ENCODE data around the gene SLC46A3.
A peak's percentile ranks its signal among the peaks of the same experiment; 100 is the strongest.

Gene SLC46A3

GRCh38 chr13:28718543-28719226 lies at the start of gene SLC46A3:
SLC46A3 (minus strand) TSS chr13:28718970; CDS start chr13:28717998, 972 bp downstream.
- H3K4me3 ChIP-seq (ENCODE audit: low read length): peak within 1 kb of the TSS; percentile 88
- TF ChIP-seq ZNF274 (IDR thresholded peaks at IDR 0.05; ENCODE audit: low read depth, low read length): no peak

- TF ChIP-seq ZNF274 (IDR thresholded peaks at IDR 0.05; ENCODE audit: low read depth, low read length): no peak
- no peak overlapping the region for H3K4me3 ChIP-seq (ENCODE audit: low read length)
Measured at GRCh38 chr13:28763887-28764286, 45.1 kb upstream of the SLC46A3 start.

- H3K4me3 ChIP-seq (ENCODE audit: low read length): no peak overlapping the region
Measured at GRCh38 chr13:28761586-28761985, 42.8 kb upstream of the SLC46A3 start.

GRCh38 chr13:28755546-28755870 lies 36.7 kb upstream of the SLC46A3 start:
- H3K4me3 ChIP-seq (ENCODE audit: low read length): no peak overlapping the region
- no peak for TF ChIP-seq ZNF274 (IDR thresholded peaks at IDR 0.05; ENCODE audit: low read depth, low read length)

More at GRCh38 chr13:28761586-28761985, 42.8 kb upstream of the SLC46A3 start:
- TF ChIP-seq ZNF274 (IDR thresholded peaks at IDR 0.05; ENCODE audit: low read depth, low read length): no peak

GRCh38 chr13:28754698-28755545 lies 36.2 kb upstream of the SLC46A3 start:
- no peak for TF ChIP-seq ZNF274 (IDR thresholded peaks at IDR 0.05; ENCODE audit: low read depth, low read length)
- no peak overlapping the region for H3K4me3 ChIP-seq (ENCODE audit: low read length)

- no peak for TF ChIP-seq ZNF274 (IDR thresholded peaks at IDR 0.05; ENCODE audit: low read depth, low read length)
- no peak overlapping the region for H3K4me3 ChIP-seq (ENCODE audit: low read length)
Measured at GRCh38 chr13:28753946-28754345, 35.2 kb upstream of the SLC46A3 start.

GRCh38 chr13:28753208-28753892 lies 34.6 kb upstream of the SLC46A3 start:
- H3K4me3 ChIP-seq (ENCODE audit: low read length): no peak overlapping the region
- no peak for TF ChIP-seq ZNF274 (IDR thresholded peaks at IDR 0.05; ENCODE audit: low read depth, low read length)

GRCh38 chr13:28751175-28751960 lies 32.6 kb upstream of the SLC46A3 start:
- no peak for TF ChIP-seq ZNF274 (IDR thresholded peaks at IDR 0.05; ENCODE audit: low read depth, low read length)
- no peak overlapping the region for H3K4me3 ChIP-seq (ENCODE audit: low read length)

GRCh38 chr13:28750187-28751045 lies 31.6 kb upstream of the SLC46A3 start:
- H3K4me3 ChIP-seq (ENCODE audit: low read length): no peak overlapping the region
- no peak for TF ChIP-seq ZNF274 (IDR thresholded peaks at IDR 0.05; ENCODE audit: low read depth, low read length)

GRCh38 chr13:28747851-28748250 lies 29.1 kb upstream of the SLC46A3 start:
- TF ChIP-seq ZNF274 (IDR thresholded peaks at IDR 0.05; ENCODE audit: low read depth, low read length): no peak

GRCh38 chr13:28746287-28746612 lies 27.5 kb upstream of the SLC46A3 start:
- H3K4me3 ChIP-seq (ENCODE audit: low read length): no peak overlapping the region
- TF ChIP-seq ZNF274 (IDR thresholded peaks at IDR 0.05; ENCODE audit: low read depth, low read length): no peak

More at GRCh38 chr13:28747851-28748250, 29.1 kb upstream of the SLC46A3 start:
- no peak overlapping the region for H3K4me3 ChIP-seq (ENCODE audit: low read length)

- TF ChIP-seq ZNF274 (IDR thresholded peaks at IDR 0.05; ENCODE audit: low read depth, low read length): no peak
- no peak overlapping the region for H3K4me3 ChIP-seq (ENCODE audit: low read length)
Measured at GRCh38 chr13:28744656-28745055, 25.9 kb upstream of the SLC46A3 start.

GRCh38 chr13:28744091-28744536 lies 25.3 kb upstream of the SLC46A3 start:
- H3K4me3 ChIP-seq (ENCODE audit: low read length): no peak overlapping the region
- TF ChIP-seq ZNF274 (IDR thresholded peaks at IDR 0.05; ENCODE audit: low read depth, low read length): no peak
